Stimulated activated CD8-positive, alpha-beta memory T cell treated with anti-CD3 and anti-CD28 coated beads, Interleukin-15, amount 100 ng/mL, for 1 hour (primary cell): ENCODE data around the gene LGR6.
A peak's percentile ranks its signal among the peaks of the same experiment; 100 is the strongest.
"Not testable (repeated sequence)": the region's sequence is repeated elsewhere in the genome, so short reads cannot be mapped to it uniquely, and the experiment has no call there.

Source experiments
- DNase-seq: peaks from one replicate; pipeline ENCODE4 v3.0.0-alpha.2; 2020; ENCODE audit warnings: low read depth

The LGR6 gene

GRCh38 chr1:202179828-202180750, 13.5 kb upstream of the LGR6 start:
- DNase-seq: no peak

- DNase-seq: not testable (repeated sequence)
Measured at GRCh38 chr1:202180751-202181139, 12.9 kb upstream of the LGR6 start.

GRCh38 chr1:202181586-202181985, 12.0 kb upstream of the LGR6 start:
- DNase-seq: no peak

DNA sequence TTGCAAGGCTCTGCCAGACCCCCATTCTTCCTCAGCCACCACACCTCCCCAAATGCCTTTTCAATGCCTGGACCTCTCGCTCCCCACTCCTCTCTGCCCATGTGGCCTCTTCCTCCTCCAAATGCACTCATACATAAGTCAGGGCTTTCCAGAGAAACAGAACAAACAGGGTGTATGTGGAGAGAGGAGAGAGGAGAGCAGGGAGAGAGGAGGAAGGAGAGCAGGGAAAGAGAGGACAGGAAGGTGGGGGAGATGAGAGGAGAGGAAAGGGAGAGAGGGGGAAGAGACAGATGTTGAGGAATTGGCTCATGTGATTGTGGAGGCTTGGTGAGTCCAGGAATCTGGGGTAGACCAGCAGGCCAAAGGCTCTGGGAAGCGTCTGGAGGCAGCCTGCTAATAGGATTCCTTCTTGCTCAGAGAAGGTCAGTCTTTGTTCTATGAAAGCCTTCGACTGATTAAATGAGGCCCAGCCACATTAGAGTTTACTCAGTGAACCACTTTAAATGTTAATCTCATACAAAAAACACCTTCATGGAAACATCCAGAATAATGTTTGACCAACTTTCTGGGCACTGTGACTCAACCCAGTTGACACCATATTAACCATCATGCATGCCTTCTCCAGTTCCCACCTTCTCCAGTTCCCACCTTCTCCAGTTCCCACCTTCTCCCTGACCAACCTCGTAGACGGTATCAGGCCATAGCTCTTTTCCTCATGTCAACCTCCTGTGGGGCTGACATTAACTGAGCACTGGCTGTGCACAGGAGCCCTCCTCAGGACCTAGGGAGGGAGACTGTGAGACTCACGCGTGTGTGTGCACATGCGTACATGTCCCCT, 11.3 kb upstream of the LGR6 start:
- DNase-seq: no peak

- peak; percentile 44 for DNase-seq
Measured at GRCh38 chr1:202184750-202185460, 8.7 kb upstream of the LGR6 start.

GRCh38 chr1:202186327-202186726, 7.3 kb upstream of the LGR6 start:
- DNase-seq: no peak

- no peak for DNase-seq
Measured at GRCh38 chr1:202187041-202187671, 6.4 kb upstream of the LGR6 start.

DNA sequence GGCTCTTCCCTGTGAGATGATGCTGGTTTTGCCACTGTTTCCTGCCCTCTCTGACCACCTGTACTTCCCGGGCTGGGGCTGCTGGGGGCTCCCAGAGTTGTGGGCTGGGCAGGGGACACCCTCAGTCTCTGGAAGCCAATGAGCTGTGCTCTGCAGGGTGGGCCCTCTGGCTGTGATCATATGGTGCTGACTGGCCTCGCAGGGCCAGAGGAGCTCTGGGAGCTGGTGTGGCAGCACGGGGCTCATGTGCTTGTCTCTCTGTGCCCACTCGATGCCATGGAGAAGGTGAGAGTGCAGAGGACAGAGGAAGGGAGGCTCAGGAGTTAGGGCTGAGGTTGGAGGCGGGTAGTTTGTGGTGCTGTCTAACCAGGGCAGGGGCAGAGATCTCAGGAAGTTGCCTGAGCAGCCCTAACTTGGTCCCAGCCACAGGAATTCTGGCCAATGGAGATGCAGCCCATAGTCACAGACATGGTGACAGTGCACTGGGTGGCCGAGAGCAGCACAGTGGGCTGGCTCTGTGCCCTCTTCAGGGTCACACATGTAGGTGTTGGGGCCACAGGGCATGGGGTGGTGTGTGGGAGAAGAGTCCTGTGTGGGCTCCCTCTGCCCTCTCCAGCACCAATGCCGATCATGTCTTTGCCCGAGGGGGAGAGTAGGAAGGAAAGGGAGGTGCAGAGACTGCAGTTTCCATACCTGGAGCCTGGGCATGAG, 5.7 kb upstream of the LGR6 start:
- DNase-seq: no peak

- peak; percentile 65 for DNase-seq
Measured at GRCh38 chr1:202189001-202189790, 4.4 kb upstream of the LGR6 start.

DNA sequence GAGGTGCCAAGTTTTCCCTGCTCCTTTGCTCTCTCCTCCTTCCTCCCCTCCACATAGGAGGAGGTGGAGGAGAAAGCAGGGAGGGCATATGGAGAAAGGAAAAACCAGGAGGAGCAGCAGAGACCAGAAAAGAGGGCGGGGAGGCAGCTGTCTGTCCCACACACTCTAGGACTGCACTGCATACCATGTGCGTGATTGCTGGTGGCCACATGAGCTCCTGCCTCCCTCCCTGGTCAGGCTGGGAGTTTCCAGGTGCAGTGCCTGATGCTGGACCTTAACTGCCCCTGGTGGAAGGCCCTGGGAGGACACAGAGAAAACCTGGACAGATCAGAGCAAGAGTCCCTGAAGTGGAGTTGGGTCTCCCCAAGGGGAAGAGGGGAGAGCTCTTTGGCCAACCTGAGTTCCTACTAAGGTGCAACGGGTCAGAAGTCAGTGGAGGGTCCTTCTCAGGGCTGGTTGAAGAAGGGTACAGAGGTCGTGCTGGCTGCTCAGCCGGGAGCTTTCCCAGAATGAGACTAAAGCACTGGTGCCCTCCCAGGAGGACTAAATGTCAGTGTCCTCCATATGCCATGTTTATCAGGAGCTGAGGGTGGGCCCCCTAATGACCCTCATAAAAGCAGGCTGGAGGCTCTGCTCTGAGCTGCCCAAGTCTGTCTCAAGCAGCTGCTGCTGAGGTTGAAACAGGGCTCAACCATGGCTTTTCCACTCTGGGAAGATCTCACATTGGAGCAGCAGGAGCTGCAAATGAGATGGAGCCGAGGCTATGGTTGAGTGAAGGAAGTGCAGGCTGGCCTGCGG, 3.5 kb upstream of the LGR6 start:
- no peak for DNase-seq

- DNase-seq: not testable (repeated sequence)
Measured at GRCh38 chr1:202191391-202191790, 2.2 kb upstream of the LGR6 start.

DNA sequence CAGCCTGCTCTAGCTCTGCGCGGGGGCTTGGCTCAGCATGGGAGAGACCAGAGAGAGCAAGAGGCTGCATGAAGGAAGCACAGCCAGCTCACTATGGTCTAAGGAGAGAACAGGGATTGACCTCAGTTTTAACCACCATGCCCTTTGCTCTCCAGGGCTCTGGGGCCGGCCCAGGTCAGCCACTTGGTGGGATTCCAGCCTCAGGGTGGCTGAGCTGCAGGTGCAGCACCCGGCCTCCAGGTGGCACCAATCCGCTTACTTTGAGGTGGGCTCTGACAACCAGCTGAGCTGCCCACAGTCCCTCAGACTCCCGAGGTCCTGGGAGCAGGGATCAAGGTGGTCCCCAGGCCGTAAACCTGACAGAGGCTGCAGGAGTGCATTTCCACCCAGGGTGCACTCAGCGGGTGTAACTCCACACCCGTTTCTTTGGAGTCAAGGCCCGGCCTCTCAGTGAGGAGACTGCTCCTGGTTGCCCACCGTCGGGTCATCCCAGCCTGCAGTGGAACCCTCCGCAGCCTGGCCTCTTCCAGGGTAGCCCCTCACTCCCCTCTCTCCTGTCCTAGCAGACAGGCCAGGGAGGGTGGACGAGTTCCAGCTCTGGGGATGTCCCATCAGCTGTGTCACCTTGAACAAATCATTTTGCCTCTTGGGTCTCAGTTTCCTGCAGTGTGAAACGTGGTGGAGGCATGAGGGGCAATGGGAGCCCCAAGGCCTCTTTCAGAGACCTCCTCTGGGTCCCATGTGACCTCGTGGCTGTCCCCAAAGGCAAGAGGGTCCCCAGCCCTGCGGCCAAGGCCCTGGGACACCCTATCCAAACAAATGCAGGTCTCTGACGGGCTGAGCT, 607 bp upstream of the LGR6 start:
- DNase-seq: peak; percentile 33

GRCh38 chr1:202194328-202194648, 689 bp downstream of the LGR6 start:
- no peak for DNase-seq

GRCh38 chr1:202197653-202198365, 4.2 kb downstream of the LGR6 start:
- DNase-seq: no peak

- DNase-seq: no peak
Measured at GRCh38 chr1:202198366-202198724, 4.7 kb downstream of the LGR6 start.

DNA sequence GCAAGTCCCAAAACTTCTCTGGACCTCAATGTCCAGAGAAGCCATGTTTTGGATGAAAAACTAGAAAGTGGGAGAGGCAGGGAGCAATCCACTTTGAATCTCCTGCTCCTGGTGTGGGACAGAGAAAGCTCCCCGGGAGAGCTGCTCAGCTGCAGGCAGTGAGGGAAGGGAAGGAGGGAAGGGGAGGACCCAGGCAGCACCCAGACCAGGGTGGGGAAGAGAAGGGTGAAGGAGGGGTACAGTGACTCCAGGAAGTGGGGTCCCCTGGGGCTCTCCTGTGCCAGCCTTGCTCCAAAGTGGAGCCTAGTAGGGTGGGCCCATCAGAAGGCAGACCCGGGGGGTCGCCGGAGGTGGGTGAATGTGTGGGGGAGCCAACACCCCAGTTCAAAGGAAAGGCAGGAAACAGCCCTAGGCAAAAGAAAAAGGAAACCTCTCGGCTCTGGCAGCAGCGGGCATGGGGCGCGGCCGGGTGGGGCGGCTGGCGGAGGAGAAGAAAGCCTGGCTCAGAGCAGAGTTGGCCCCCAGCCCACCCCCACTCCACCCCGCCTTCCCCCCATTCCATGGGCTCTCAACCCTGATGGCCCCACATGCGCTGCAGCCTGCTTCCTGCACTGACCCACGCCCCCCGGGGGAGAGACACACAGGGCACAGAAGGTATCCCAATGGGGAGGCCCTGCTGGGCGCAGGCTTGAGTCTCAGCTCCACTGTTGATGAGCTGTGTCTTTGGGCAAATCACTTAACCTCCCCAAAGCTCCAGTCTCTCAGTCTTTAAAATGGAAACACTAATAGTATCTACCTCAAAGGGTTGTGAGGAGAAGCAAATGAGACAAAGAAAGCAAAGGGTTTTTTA, 5.7 kb downstream of the LGR6 start:
- DNase-seq: no peak

DNA sequence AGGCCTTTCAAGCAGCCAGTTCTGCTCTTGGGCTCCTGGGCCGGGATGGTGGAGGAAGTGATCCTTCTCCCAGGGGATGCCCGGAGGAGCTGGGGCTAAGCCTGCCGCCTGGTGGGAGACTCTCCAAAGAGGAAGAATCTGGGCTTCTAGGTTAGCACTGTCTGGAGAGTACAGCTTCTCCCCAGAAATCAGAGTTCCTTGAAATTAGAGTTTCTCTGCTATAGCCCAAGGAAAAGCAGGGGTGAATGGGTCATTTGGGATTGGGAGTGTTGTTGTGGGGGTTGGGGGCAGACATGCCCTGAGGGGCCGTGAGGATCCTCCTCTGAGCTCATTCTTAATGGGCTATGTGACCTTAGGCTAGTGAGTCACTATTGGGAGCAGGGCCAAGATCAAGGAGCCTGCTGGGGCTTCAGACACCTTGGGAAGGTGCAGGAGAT, 6.5 kb downstream of the LGR6 start:
- DNase-seq: no peak
